ENCODE measurements around the gene WDR86. TPM values are rescaled to one million over a fixed set of nuclear protein-coding genes. Genes with fewer than 3 reads are reported as not detected.

The WDR86 gene
- total and polyA plus RNA-seq, 2 of the 4 experiments (the other 2 are of a cell fraction): not detected

GRCh38 chr7:151379534-151380198 lies 30.2 kb downstream of the WDR86 start:
- Histone ChIP-seq H3K23ac (ENCODE audit: low read depth, low read length) (no peak overlapping the region), H3K18ac (ENCODE audit: low read depth, low read length) (no peak overlapping the region), H3K36me3 (ENCODE audit: control insufficient read depth, insufficient read depth, low read length) (peaks cover 27% of the 10 kb centered on the region), H2BK15ac (ENCODE audit: low read depth, low read length) (no peak overlapping the region), H2AK5ac (ENCODE audit: low read depth, low read length) (no peak overlapping the region), H4K8ac (ENCODE audit: low read depth in 2 of 2, low read length in 2 of 2) (no peak overlapping the region), H3K27me3 (ENCODE audit: control insufficient read depth, insufficient read depth, low read length) (peaks cover 30% of the 10 kb centered on the region), H2AK9ac (replicated peaks; ENCODE audit: low read depth, low read length, poor library complexity) (peak overlapping the region; percentile 28), H3K9ac (ENCODE audit: low read depth, low read length) (no peak overlapping the region), H2BK20ac (ENCODE audit: low read depth, low read length) (no peak overlapping the region), H4K5ac (ENCODE audit: low read depth, low read length) (no peak overlapping the region), H3K4me2 (ENCODE audit: low read depth, low read length) (no peak overlapping the region), H3K56ac (ENCODE audit: extremely low read depth, insufficient read depth, low read length) (no peak overlapping the region), H3K27ac (ENCODE audit: insufficient read depth, low read length) (no peak overlapping the region), H2BK5ac (ENCODE audit: low read depth, low read length, poor library complexity, severe bottlenecking) (no peak overlapping the region), H3K4ac (ENCODE audit: low read depth, low read length) (no peak overlapping the region), H2BK120ac (ENCODE audit: low read depth, low read length) (no peak overlapping the region), H2AFZ (replicated peaks; ENCODE audit: low read length, poor library complexity) (no peak overlapping the region), H3K14ac (replicated peaks; ENCODE audit: low read depth, low read length) (no peak overlapping the region), H3K9me3 (ENCODE audit: control insufficient read depth, insufficient read depth, low read length) (peaks cover 6% of the 10 kb centered on the region), H3K4me1 (ENCODE audit: control insufficient read depth, insufficient read depth, low read length) (no peaks in the 10 kb centered on the region), H4K91ac (ENCODE audit: insufficient read depth, low read depth, low read length) (no peak overlapping the region), H4K20me1 (ENCODE audit: insufficient read depth, low read length) (no peaks in the 10 kb centered on the region), H3K4me3 (ENCODE audit: insufficient read depth, low read depth, low read length) (no peak overlapping the region), H3K79me1 (ENCODE audit: low read depth in 1 of 2, low read length in 2 of 2) (no peaks in the 10 kb centered on the region), H3K9me1 (ENCODE audit: insufficient read depth, low read length) (no peaks in the 10 kb centered on the region)
- ATAC-seq (ENCODE audit: low read depth) (no peak), DNase-seq (no peak)
- TF ChIP-seq RFX5 (IDR thresholded peaks at IDR 0.05; ENCODE audit: low read depth, low read length): no peak
- TF ChIP-seq CHD1 (IDR thresholded peaks at IDR 0.05; ENCODE audit: low read depth, low read length): no peak
- no peak for TF ChIP-seq BHLHE40 (IDR thresholded peaks at IDR 0.05; ENCODE audit: low read depth, low read length)
- in situ Hi-C loops (cut with MboI; ENCODE audit: low sequenced_read_pairs) (no loop called here), intact Hi-C loops (cut with micrococcal nuclease) (no loop called here), dilution Hi-C loops (cut with HindIII; ENCODE audit: low sequenced_read_pairs, unreplicated experiment) (no loop called here)
- ChIA-PET CTCF (interaction anchor here (1.2 kb wide), 1 partner anchor 10 kb away, joined by 4 read pairs; no protein-coding TSS in a partner anchor), POLR2A (ENCODE audit: unreplicated experiment) (no interaction called here)
- WGBS, 2 experiments (ENCODE audit: extremely low coverage in 2 of 2, insufficient read length in 1 of 2): 90% methylated on average over 19 of the region's 25 CpGs; no CpG with 5 or more reads in 1 of the 2 experiments
- no TSS peak for BruUV-seq (replicated peaks)
